HG03103 (cell line): ENCODE data around the gene PPP6R2.
"Not testable (repeated sequence)": the region's sequence is repeated elsewhere in the genome, so short reads cannot be mapped to it uniquely, and the experiment has no call there.

Experiments used
- ATAC-seq: cut with Tn5 transposase; IDR thresholded peaks from one replicate; pipeline ENCODE4 v1.9.1; 2021; ENCODE audit warnings: low read depth; ENCODE audit not compliant: unreplicated experiment

PPP6R2 gene

DNA sequence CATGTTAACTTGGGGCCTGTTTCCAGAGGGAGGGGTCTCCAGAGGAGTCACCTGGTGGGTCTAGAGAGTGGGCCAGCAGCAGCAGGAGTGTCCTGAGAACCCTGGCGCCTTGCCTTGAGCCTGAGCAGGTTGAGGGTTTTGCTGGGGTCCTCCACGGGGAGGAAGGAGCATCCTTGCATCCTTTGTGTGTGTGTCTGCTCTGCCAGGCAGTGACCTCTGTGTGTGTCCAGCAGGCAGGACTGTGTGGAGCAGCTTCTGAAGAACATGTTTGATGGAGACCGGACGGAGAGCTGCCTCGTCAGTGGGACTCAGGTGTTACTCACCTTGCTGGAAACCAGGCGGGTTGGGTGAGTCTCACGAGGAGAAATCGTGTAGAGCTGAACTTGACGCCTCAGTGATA is 76.0 kb downstream of the PPP6R2 start:
- ATAC-seq: no peak

DNA sequence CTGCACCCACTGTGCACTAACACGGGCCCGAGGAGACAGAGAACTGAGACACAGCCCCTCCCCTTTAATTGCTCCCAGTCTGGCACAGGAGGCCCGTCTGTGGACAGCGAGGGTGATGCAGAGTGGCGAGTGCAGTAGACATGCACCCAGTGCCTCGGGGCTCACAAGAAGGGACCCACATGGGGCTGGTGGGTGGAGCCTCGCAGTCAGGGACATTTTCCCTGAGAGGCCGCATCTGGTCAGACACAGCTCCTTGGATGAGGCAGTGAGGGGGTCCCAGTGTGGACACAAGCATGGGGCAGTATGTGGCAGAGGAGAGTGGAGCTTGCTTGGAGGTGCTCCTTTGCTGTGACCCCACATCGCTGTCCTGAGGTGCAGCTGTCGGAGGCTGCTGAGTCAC is 76.9 kb downstream of the PPP6R2 start:
- no peak for ATAC-seq

GRCh38 chr22:50420581-50420980 is 77.5 kb downstream of the PPP6R2 start:
- ATAC-seq: no peak

DNA sequence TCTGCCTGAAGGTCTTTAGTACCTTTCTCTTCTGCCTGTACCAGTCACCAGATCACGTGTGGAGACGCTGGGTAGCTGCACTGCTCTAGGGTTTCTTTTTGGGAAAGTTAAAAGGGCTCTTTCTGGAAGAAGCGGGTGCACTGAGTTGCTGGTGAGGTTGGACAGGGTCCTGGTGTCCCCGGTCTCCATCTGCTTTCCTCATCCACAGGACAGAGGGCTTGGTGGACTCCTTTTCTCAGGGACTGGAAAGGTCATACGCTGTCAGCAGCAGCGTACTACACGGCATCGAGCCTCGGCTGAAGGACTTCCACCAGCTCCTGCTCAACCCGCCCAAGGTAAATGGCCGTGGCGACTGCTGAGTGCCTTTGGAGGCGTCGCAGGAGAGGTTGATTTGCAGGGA is 78.9 kb downstream of the PPP6R2 start:
- ATAC-seq: no peak

- ATAC-seq: no peak
These were observed 80.1 kb downstream of the PPP6R2 start for GRCh38 chr22:50422961-50423815.

GRCh38 chr22:50423956-50424355 is 80.8 kb downstream of the PPP6R2 start:
- ATAC-seq: no peak

DNA sequence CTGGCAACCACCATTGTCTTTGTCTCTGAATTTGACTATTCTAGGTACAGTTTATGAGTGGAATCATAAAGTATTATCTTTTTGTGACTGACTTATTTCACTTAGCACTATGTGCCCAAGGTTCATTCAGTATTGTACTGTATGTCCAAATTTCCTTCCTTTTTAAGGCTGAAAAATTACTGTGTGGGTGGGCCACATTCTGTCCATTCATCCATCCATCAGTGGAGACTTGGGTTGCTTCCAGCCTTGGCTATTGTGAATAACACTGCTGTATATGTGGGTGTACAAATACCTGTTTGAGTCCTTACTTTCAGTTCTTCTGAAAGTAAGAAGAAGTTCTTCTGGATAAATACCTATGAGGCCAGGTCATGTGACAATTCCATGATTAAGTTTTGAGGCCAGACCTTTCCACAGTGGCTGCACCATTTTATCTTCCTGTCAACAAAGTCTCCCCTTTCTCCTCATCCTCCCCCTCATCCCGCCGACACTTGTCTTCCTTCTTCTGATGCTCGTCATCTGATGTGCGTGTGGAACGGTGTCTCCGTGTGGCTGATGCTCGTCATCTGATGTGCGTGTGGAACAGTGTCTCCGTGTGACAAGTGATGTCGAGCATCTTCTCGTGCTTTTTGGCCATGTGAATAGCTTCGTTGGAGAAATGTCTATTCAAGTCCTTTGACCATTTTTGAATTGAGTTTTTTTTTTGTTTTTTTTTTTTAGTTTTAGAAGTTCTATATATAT is 82.2 kb downstream of the PPP6R2 start:
- ATAC-seq: no peak

- ATAC-seq: no peak
These were observed 89.2 kb downstream of the PPP6R2 start for GRCh38 chr22:50432131-50432876.

DNA sequence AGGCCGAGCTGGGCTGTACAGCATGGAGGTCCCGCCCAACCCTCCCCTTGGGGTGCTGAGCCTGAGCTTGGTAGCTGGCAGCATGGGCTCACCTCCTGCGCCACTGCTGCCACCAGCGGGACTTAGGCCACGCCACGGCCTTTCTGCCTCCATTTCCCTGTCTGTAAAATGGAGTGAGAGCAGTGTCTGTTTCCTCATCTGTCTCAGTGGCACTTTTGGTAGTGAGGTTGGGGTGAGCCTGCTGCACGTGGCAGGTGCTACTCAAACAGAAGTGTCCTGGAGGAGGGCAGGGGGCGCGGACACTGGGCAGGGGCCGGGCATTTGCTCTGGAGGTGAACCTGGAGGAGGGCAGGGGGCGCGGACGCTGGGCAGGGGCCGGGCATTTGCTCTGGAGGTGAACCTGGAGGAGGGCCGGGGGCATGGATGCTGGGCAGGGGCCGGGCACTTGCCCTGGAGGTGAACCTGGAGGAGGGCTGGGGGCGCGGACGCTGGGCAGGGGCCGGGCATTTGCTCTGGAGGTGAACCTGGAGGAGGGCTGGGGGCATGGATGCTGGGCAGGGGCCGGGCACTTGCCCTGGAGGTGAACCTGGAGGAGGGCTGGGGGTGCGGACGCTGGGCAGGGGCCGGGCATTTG is 89.9 kb downstream of the PPP6R2 start:
- ATAC-seq: not testable (repeated sequence)

DNA sequence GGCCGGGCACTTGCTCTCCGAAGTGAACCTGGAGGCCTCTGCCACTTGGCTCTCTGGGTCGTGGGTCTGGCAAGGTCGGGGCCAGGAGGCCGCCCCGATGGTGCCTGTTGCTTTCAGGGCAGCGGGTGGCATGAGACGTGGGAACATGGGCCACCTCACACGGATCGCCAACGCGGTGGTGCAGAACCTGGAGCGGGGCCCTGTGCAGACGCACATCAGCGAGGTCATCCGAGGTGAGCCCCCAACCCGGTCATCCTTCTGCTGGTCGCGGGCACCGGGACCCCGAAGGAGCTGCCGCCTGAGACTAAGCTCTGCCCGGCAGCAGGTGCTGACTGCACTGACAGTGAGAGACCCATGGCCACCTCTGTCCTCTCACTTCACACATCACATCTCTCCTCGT is 91.7 kb downstream of the PPP6R2 start:
- no peak for ATAC-seq

DNA sequence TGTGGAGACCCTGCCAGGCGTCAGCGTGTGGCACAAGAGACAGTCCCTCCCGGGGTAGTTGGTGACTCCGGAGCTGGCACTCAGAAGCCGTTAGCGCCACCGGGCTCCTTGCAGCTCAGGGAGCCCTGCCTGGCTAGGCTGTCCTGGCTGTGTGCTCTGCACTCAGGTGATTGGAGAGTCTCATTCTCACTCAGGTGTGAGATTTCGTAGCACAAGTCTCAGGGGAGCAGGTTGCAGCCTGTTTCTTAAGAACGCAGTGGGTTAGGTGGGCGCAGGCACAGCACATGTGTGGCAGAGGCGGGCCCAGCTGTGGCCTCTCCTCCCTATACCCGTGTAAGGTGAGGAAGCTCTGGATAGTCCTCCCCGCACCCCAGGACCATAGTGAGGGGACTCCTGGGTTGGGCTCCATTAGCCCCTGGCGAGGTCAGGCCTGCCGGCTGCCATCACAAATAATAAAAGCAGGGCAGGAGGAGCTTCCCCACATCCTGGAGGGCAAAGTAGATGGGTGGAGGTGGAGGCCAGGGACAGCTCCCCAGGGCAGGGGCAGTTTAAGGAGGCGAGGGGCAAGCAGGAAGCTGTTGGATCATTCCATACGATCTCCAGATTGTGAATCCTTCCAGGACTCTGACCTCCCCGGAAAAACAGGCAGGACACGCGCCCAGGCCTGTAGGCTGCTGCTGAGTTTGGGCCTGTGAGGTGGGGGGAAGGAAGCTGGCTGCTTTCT is 92.3 kb downstream of the PPP6R2 start:
- ATAC-seq: no peak

- ATAC-seq: no peak
These were observed 93.1 kb downstream of the PPP6R2 start for GRCh38 chr22:50436015-50436830.

- ATAC-seq: no peak
These were observed 93.8 kb downstream of the PPP6R2 start for GRCh38 chr22:50436841-50437341.

DNA sequence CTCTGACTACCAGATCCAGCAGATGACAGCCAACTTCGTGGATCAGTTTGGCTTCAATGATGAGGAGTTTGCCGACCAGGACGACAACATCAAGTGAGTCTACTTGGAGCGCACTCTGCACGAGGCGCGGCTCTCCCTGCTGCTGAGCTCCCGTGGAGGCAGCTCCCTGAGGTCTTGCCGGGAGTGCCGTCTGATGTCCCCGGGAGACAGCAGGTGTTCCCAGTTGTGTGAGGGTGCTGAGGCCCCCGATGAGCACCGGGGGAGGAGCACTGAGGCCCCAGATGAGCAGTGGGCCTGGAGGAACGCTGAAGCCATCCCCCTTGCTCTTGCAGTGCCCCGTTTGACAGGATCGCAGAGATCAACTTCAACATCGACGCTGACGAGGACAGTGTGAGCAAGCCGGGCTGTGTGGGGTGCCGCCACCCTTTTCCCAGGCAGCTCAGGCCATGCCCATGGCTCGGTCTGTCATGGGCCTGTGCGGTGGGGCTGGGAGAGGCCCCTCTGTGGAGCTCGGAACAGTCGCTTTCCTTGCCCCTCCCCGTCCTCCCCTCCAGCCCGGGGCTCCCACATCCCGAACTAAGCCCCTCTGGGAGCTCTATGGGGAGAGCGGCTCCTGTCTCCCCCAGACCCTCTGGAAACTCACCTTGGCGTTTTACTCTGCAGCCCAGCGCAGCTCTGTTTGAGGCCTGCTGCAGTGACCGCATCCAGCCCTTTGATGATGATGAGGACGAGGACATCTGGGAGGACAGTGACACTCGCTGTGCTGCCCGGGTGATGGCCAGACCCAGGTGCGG is 94.6 kb downstream of the PPP6R2 start:
- no peak for ATAC-seq

DNA sequence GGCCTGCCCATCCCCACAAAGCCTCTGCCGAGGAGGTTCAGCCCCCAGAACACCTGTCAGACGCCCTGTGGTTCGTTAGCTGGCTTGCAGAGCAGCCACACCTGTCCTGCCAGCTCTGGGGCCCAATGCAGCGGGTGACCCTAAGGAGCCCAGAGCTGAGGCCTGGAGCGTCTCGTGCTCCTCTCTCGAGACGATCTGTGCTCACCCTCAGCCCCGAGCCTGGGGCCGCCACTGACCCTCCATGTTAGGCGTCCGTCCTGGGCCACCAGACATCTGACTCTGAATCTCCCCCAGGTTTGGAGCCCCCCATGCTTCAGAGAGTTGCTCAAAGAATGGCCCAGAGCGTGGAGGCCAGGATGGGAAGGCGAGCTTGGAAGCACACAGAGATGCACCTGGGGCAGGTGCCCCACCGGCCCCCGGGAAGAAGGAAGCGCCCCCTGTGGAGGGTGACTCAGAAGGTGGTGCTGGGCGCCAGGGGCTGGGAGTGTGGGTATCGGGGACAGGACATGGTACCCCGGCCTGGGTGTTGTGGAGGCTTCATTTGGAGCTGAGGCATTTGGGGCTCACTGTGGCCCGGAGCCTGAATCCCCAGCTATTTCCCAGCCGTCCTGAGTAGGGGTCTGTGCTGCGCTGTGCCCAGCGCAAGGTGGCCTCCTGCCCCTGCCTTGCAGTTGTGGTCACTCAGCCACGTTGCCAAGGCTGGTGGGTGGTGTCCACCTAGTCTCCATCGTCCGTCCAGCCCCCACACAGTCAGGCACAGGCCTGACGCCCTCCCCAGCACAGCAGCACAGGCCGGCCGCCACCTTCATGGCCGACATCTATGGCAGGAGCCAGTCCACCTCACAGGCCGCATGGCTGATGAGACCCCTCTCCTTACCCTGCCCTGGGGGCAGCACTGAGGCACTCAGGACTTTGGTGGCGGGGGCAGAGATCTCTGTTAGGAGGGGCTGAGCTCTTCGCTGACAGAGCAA is 95.5 kb downstream of the PPP6R2 start:
- no peak for ATAC-seq

GRCh38 chr22:50439314-50439870 is 96.3 kb downstream of the PPP6R2 start:
- no peak for ATAC-seq

- ATAC-seq: no peak
These were observed 96.8 kb downstream of the PPP6R2 start for GRCh38 chr22:50439871-50440331.
